ENCODE measurements around the gene ABHD5.

DNA sequence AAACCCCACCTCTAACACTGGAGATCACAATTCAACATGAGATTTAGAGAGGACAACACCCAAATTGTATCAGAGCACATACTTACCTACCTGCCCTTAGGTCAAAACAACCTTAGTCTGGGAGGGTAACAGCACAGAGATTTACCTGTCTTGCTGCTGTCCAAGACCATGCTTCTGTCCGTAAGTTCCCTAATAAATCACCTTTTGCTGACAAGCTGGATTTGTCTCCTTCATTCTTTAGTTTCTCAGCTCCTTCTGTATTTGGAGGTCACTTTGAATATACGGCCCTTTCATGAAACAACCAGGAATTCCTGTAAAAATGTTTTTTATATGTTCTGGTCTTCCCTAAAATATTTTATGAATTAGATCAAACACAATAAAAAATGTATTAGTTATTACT, 1.6 kb upstream of the ABHD5 start:
- no peak for TF ChIP-seq SRF (IDR thresholded peaks at IDR 0.05; ENCODE audit: low read depth, low read length)
- no peak for TF ChIP-seq GABPA (IDR thresholded peaks at IDR 0.05; ENCODE audit: borderline replicate concordance, insufficient read depth, low read length)
- no peak for TF ChIP-seq RAD21 (IDR thresholded peaks at IDR 0.05 in 1 of 2, conservative IDR thresholded peaks at IDR 0.05 in 1 of 2; ENCODE audit: low read depth in 2 of 2, low read length in 2 of 2)
- no peak for TF ChIP-seq CHD1 (IDR thresholded peaks at IDR 0.05; ENCODE audit: low read depth, low read length)
- TF ChIP-seq SIX5 (IDR thresholded peaks at IDR 0.05; ENCODE audit: low read depth, low read length) = no peak
- no peak for TF ChIP-seq EP300 (IDR thresholded peaks at IDR 0.05; ENCODE audit: borderline replicate concordance in 1 of 2, low read depth in 2 of 2, low read length in 2 of 2)
- TF ChIP-seq SIN3A (conservative IDR thresholded peaks at IDR 0.05 in 1 of 2, IDR thresholded peaks at IDR 0.05 in 1 of 2; ENCODE audit: low read depth in 1 of 2, low read length in 2 of 2) = no peak
- TF ChIP-seq JUND (IDR thresholded peaks at IDR 0.05; ENCODE audit: low read length) = no peak
- no peak for TF ChIP-seq POU5F1 (IDR thresholded peaks at IDR 0.05; ENCODE audit: low read depth, low read length)
- TF ChIP-seq, protein P1, sequence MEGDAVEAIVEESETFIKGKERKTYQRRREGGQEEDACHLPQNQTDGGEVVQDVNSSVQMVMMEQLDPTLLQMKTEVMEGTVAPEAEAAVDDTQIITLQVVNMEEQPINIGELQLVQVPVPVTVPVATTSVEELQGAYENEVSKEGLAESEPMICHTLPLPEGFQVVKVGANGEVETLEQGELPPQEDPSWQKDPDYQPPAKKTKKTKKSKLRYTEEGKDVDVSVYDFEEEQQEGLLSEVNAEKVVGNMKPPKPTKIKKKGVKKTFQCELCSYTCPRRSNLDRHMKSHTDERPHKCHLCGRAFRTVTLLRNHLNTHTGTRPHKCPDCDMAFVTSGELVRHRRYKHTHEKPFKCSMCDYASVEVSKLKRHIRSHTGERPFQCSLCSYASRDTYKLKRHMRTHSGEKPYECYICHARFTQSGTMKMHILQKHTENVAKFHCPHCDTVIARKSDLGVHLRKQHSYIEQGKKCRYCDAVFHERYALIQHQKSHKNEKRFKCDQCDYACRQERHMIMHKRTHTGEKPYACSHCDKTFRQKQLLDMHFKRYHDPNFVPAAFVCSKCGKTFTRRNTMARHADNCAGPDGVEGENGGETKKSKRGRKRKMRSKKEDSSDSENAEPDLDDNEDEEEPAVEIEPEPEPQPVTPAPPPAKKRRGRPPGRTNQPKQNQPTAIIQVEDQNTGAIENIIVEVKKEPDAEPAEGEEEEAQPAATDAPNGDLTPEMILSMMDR (IDR thresholded peaks at IDR 0.05; ENCODE audit: control extremely low read depth in 1 of 3, insufficient read depth in 1 of 3, low read depth in 1 of 3, low read length in 3 of 3) = no peak
- no peak for TF ChIP-seq EZH2 (IDR thresholded peaks at IDR 0.05; ENCODE audit: low read depth, low read length, severe bottlenecking)
- TF ChIP-seq TAF7 (optimal IDR thresholded peaks at IDR 0.05; ENCODE audit: borderline replicate concordance, low read depth, low read length) = no peak
- no peak for TF ChIP-seq POLR2A (IDR thresholded peaks at IDR 0.05; ENCODE audit: control extremely low read depth in 1 of 2, low read depth in 2 of 2, low read length in 2 of 2)
- no peak for TF ChIP-seq RFX5 (IDR thresholded peaks at IDR 0.05; ENCODE audit: borderline replicate concordance, low read depth, low read length)
